Sigmoid colon (tissue), 4 donors: Measurements from ENCODE around the gene ZNF777.

Experiments
- POLR2AphosphoS5 ChIP-seq, 4 donors: sonication (generic); formaldehyde crosslinking; IDR thresholded peaks; one replicate each; pipeline ENCODE4 v1.6.1; 2017; ENCODE audit warnings: antibody characterized with exemption in 4 of 4
- TF ChIP-seq, protein P1 (sequence below), 4 experiments: fragments of 450-650 bp in 3 of 4; fragments of 200-600 bp in 1 of 4; IDR thresholded peaks; one replicate each; pipeline ENCODE4 v1.5.1; 2016 to 2019; ENCODE audit warnings: antibody characterized with exemption in 4 of 4, mild to moderate bottlenecking in 3 of 4, moderate library complexity in 2 of 4

DNA sequence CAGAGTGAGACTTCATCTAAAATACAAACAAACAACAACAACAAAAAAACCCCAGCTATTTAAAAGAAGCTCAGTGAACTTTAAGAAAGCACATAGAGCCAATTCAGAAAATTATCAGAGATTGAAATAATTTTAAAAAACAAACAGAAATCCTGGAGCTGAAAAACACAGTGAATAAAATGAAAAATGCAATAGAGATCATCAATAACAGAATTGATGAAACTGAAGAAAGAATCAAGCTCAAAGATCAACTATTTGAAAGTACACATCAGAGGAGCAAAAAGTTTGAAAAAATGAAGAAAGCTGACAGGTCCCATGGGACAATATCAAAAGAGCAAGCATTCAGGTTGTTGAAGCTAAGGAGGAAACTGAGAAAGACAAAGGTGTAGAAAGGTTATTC lies 48.9 kb upstream of the ZNF777 start:
- TF ChIP-seq, protein P1, sequence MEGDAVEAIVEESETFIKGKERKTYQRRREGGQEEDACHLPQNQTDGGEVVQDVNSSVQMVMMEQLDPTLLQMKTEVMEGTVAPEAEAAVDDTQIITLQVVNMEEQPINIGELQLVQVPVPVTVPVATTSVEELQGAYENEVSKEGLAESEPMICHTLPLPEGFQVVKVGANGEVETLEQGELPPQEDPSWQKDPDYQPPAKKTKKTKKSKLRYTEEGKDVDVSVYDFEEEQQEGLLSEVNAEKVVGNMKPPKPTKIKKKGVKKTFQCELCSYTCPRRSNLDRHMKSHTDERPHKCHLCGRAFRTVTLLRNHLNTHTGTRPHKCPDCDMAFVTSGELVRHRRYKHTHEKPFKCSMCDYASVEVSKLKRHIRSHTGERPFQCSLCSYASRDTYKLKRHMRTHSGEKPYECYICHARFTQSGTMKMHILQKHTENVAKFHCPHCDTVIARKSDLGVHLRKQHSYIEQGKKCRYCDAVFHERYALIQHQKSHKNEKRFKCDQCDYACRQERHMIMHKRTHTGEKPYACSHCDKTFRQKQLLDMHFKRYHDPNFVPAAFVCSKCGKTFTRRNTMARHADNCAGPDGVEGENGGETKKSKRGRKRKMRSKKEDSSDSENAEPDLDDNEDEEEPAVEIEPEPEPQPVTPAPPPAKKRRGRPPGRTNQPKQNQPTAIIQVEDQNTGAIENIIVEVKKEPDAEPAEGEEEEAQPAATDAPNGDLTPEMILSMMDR (IDR thresholded peaks at IDR 0.05) = no peak
- no peak for TF ChIP-seq POLR2AphosphoS5 (IDR thresholded peaks at IDR 0.05)
